ENCODE results near the gene TIMM8A. TPM values are rescaled to one million over a fixed set of nuclear protein-coding genes. Genes with fewer than 3 reads are reported as not detected.

The TIMM8A gene
- total RNA-seq, 1 experiment from 2014 or later, result 24.9 TPM

DNA sequence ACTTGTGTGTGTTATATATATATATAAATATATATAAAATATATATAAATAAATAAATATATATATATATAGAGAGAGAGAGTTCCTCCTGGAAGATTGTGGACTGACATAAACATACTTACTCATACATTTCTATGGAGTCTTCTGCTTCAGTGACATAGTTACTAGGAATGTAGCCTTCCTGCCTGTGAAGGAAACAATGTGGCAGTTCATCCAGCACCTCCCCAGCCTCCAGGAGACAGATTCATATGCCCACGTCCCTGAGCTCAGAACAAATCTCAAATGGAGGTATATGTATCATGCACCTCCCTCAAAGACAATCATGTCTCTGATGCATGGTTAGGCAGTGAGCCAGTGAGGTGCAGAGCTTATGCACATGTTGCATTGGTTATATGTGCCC is 11.4 kb upstream of the TIMM8A start:
- RAD21 ChIA-PET (ENCODE audit: low non-redundant PET in 1 of 2, low total read pairs in 2 of 2, uncharacterized antibody in 2 of 2, unreplicated experiment in 2 of 2), result no interaction called here
- H3K4me1 ChIP-seq (ENCODE audit: control insufficient read depth in 1 of 2, insufficient read depth in 2 of 2, low read length in 2 of 2), result peaks cover 0 to 3% of the 10 kb centered on the region in 2 experiments; a peak in 1 of 4 replicates
- no peak overlapping the region for H2AFZ ChIP-seq (ENCODE audit: low read depth, low read length, poor library complexity, severe bottlenecking)
- intact Hi-C loops (cut with micrococcal nuclease), result no loop called here
- DNase-seq (ENCODE audit: low read depth, low spot score), result no peak
- no TSS peak for BruUV-seq (replicated peaks)
- H3K9ac ChIP-seq (ENCODE audit: low read length), result no peak overlapping the region
- POLR2A ChIA-PET, result no interaction called here
- TF ChIP-seq SIN3A (IDR thresholded peaks at IDR 0.05; ENCODE audit: low read depth), result no peak
- TF ChIP-seq, protein P1, sequence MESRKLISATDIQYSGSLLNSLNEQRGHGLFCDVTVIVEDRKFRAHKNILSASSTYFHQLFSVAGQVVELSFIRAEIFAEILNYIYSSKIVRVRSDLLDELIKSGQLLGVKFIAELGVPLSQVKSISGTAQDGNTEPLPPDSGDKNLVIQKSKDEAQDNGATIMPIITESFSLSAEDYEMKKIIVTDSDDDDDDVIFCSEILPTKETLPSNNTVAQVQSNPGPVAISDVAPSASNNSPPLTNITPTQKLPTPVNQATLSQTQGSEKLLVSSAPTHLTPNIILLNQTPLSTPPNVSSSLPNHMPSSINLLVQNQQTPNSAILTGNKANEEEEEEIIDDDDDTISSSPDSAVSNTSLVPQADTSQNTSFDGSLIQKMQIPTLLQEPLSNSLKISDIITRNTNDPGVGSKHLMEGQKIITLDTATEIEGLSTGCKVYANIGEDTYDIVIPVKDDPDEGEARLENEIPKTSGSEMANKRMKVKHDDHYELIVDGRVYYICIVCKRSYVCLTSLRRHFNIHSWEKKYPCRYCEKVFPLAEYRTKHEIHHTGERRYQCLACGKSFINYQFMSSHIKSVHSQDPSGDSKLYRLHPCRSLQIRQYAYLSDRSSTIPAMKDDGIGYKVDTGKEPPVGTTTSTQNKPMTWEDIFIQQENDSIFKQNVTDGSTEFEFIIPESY (IDR thresholded peaks at IDR 0.05; ENCODE audit: extremely low read depth, insufficient replicate concordance, low read length), result no peak
- no peak for TF ChIP-seq YY1 (IDR thresholded peaks at IDR 0.05; ENCODE audit: extremely low read depth, insufficient replicate concordance, low read depth, low read length)
- TF ChIP-seq RAD21 (IDR thresholded peaks at IDR 0.05; ENCODE audit: low read depth), result no peak
- no peak for TF ChIP-seq SRF (IDR thresholded peaks at IDR 0.05; ENCODE audit: low read depth)
- TF ChIP-seq POLR2A (IDR thresholded peaks at IDR 0.05; ENCODE audit: borderline replicate concordance, extremely low read depth, insufficient read depth, insufficient read length), result no peak
- TF ChIP-seq EZH2 (IDR thresholded peaks at IDR 0.05), result no peak
- no peak for TF ChIP-seq TCF7L2 (IDR thresholded peaks at IDR 0.05; ENCODE audit: borderline replicate concordance, extremely low read depth, insufficient read depth, insufficient read length)
- TF ChIP-seq, protein P2, sequence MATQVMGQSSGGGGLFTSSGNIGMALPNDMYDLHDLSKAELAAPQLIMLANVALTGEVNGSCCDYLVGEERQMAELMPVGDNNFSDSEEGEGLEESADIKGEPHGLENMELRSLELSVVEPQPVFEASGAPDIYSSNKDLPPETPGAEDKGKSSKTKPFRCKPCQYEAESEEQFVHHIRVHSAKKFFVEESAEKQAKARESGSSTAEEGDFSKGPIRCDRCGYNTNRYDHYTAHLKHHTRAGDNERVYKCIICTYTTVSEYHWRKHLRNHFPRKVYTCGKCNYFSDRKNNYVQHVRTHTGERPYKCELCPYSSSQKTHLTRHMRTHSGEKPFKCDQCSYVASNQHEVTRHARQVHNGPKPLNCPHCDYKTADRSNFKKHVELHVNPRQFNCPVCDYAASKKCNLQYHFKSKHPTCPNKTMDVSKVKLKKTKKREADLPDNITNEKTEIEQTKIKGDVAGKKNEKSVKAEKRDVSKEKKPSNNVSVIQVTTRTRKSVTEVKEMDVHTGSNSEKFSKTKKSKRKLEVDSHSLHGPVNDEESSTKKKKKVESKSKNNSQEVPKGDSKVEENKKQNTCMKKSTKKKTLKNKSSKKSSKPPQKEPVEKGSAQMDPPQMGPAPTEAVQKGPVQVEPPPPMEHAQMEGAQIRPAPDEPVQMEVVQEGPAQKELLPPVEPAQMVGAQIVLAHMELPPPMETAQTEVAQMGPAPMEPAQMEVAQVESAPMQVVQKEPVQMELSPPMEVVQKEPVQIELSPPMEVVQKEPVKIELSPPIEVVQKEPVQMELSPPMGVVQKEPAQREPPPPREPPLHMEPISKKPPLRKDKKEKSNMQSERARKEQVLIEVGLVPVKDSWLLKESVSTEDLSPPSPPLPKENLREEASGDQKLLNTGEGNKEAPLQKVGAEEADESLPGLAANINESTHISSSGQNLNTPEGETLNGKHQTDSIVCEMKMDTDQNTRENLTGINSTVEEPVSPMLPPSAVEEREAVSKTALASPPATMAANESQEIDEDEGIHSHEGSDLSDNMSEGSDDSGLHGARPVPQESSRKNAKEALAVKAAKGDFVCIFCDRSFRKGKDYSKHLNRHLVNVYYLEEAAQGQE (IDR thresholded peaks at IDR 0.05; ENCODE audit: low read depth), result no peak
- no peak for TF ChIP-seq CTCF (IDR thresholded peaks at IDR 0.05 in 2 of 3, conservative IDR thresholded peaks at IDR 0.05 in 1 of 3; ENCODE audit: borderline replicate concordance in 1 of 3, insufficient read depth in 1 of 3, low read depth in 2 of 3, low read length in 2 of 3)
- no peak for TF ChIP-seq CEBPB (IDR thresholded peaks at IDR 0.05; ENCODE audit: low read depth)
- no peak for TF ChIP-seq POLR2AphosphoS5 (IDR thresholded peaks at IDR 0.05; ENCODE audit: low read depth, low read length)
- TF ChIP-seq FOSL1 (IDR thresholded peaks at IDR 0.05; ENCODE audit: low read depth), result no peak
- no peak for TF ChIP-seq MAX (IDR thresholded peaks at IDR 0.05)
- no peak for TF ChIP-seq EGR1 (IDR thresholded peaks at IDR 0.05; ENCODE audit: low read depth)
- no peak for TF ChIP-seq SP1 (IDR thresholded peaks at IDR 0.05; ENCODE audit: low read depth)
- no peak for TF ChIP-seq JUND (IDR thresholded peaks at IDR 0.05)
- TF ChIP-seq ATF3 (IDR thresholded peaks at IDR 0.05), result no peak
- TF ChIP-seq EZH2phosphoT487 (IDR thresholded peaks at IDR 0.05; ENCODE audit: borderline replicate concordance), result no peak
- TF ChIP-seq ZNF274 (IDR thresholded peaks at IDR 0.05; ENCODE audit: low read depth, low read length), result no peak
- H3K27ac ChIP-seq (ENCODE audit: low read depth, low read length), result no peak overlapping the region
- no peak overlapping the region for H3K4me2 ChIP-seq (ENCODE audit: low read length)
- no peak for ATAC-seq
- H3K9me3 ChIP-seq (ENCODE audit: control insufficient read depth in 1 of 2, insufficient read depth in 1 of 2, low read depth in 1 of 2, low read length in 2 of 2), result no peaks in the 10 kb centered on the region
- no peaks in the 10 kb centered on the region for H4K20me1 ChIP-seq (ENCODE audit: insufficient read depth)
- no peaks in the 10 kb centered on the region for H3K27me3 ChIP-seq (ENCODE audit: insufficient read depth, low read length)
- H3K9me2 ChIP-seq (ENCODE audit: insufficient read depth), result no peaks in the 10 kb centered on the region
- H3K4me3 ChIP-seq (replicated peaks in 1 of 2; ENCODE audit: low read depth in 1 of 2, low read length in 2 of 2), result no peak overlapping the region
- H3K36me3 ChIP-seq (ENCODE audit: control insufficient read depth in 1 of 2, insufficient read depth in 2 of 2, low read length in 2 of 2), result no peaks in the 10 kb centered on the region
- CTCF ChIA-PET, result no interaction called here
- no peaks in the 10 kb centered on the region for H3K79me2 ChIP-seq (ENCODE audit: insufficient read depth, low read length)

Data from HCT116 (cell line).